Activated T-cell treated with anti-CD3 and anti-CD28 coated beads, Interleukin-2, amount 50 U/mL, for 24 hours (primary cell): ENCODE data around the gene CCDC152.

Experiments used
- DNase-seq: peaks from one replicate; pipeline ENCODE4 v3.0.0-alpha.2; 2020
- H3K27ac Mint-ChIP-seq: 2 replicates; pipeline ENCODE4 v1.8.0; 2020; ENCODE audit warnings: mild to moderate bottlenecking, mixed read lengths
- H3K27me3 Mint-ChIP-seq: 2 replicates; pipeline ENCODE4 v1.8.0; 2020; ENCODE audit warnings: mixed read lengths
- H3K36me3 Mint-ChIP-seq: 2 replicates; pipeline ENCODE4 v1.8.0; 2020; ENCODE audit warnings: low read depth, mixed read lengths
- H3K4me1 Mint-ChIP-seq: 2 replicates; pipeline ENCODE4 v1.8.0; 2020; ENCODE audit warnings: low read depth, mixed read lengths
- H3K4me3 Mint-ChIP-seq: 2 replicates; pipeline ENCODE4 v1.8.0; 2020; ENCODE audit warnings: mild to moderate bottlenecking, moderate library complexity, mixed read lengths
- H3K9me3 Mint-ChIP-seq: 2 replicates; pipeline ENCODE4 v1.8.0; 2020; ENCODE audit warnings: mixed read lengths

CCDC152 gene

DNA sequence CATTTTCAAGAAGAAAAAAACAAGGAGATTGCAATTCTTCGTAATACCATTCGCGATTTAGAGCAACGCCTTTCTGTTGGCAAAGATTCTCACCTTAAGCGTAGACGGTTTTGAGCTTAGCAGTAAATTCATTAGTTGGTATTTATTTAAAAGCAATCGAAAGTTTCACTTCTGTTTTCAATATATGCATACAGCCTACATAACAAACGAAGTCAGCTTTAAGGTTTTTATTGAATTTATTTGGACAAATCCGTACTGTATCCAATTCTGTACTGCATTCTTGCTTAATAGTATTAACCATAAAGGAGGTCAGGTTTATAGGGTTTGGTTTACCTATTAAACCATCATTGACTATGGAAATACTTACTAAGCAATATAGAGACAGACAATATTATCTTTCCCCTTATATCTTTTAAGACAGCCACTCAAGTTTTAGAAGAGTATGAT is 43.1 kb downstream of the CCDC152 start:
- Mint-ChIP-seq H3K9me3 (peaks cover 2% of the 10 kb centered on the region), H3K4me1 (no peaks in the 10 kb centered on the region), H3K4me3 (no peak overlapping the region), H3K27me3 (no peaks in the 10 kb centered on the region), H3K27ac (no peak overlapping the region), H3K36me3 (peaks cover 34% of the 10 kb centered on the region)
- DNase-seq = no peak

DNA sequence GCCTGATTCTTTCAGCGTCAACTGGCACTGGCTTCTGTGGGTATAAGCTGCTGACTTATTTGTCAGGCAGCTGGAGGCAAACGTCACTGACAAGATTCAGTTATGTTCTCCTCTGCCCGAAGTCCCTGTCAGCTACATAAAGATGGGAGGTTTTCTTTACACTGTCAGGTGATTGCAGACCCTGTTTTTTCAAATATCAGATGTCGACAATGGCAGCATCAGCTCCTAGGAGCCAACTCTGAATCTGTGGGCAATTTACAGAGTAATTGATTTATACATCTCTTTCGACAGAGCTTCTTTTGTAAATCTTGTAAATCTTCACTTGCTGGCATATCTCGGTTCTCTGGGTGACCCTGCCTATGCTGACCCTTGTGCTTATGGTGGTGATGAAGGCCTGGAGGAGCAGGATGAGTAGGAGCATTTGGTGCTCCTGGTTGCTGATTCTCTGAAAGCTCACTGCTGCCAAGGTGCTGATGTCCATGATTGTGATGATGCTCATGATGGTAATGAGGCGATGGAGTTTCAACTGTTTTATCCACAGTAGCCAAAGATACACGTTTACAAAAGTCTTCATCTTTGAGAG is 44.2 kb downstream of the CCDC152 start:
- Mint-ChIP-seq H3K27me3 (no peaks in the 10 kb centered on the region), H3K9me3 (no peaks in the 10 kb centered on the region), H3K36me3 (peaks cover 34% of the 10 kb centered on the region), H3K27ac (no peak overlapping the region), H3K4me3 (no peak overlapping the region), H3K4me1 (no peaks in the 10 kb centered on the region)
- DNase-seq = no peak

DNA sequence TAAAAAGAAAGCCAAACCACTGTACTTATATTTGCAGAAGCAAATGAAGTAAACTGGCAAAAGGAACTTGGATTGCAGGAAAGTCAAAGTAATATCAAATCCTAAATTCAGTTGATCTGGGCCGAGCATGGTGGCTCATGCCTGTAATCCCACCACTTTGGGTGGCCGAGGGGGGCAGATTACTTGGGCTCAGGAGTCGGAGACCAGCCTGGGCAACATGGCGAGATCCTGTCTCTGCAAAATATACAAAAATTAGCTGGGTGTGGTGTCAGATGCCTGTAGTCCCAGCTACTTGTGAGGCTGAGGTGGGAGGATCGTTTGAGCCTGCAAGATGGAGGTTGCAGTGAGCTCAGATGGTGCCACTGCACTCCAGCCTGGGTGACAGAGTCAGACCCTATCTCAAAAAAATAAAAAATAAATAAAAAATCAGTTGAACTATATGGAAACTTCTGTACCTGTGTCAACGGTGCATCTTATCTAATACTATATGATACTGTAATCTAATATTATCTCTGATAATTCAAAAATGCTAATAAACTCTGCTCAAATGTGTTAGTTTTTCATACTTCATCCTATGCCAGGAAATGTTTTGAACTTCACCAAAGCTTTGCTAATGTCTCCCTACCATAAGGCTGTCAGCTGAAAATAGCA is 45.0 kb downstream of the CCDC152 start:
- no peak overlapping the region for H3K4me3 Mint-ChIP-seq
- peaks cover 31% of the 10 kb centered on the region for H3K36me3 Mint-ChIP-seq
- DNase-seq = no peak
- H3K27me3 Mint-ChIP-seq = no peaks in the 10 kb centered on the region
- no peaks in the 10 kb centered on the region for H3K4me1 Mint-ChIP-seq
- H3K27ac Mint-ChIP-seq = no peak overlapping the region
- no peaks in the 10 kb centered on the region for H3K9me3 Mint-ChIP-seq

DNA sequence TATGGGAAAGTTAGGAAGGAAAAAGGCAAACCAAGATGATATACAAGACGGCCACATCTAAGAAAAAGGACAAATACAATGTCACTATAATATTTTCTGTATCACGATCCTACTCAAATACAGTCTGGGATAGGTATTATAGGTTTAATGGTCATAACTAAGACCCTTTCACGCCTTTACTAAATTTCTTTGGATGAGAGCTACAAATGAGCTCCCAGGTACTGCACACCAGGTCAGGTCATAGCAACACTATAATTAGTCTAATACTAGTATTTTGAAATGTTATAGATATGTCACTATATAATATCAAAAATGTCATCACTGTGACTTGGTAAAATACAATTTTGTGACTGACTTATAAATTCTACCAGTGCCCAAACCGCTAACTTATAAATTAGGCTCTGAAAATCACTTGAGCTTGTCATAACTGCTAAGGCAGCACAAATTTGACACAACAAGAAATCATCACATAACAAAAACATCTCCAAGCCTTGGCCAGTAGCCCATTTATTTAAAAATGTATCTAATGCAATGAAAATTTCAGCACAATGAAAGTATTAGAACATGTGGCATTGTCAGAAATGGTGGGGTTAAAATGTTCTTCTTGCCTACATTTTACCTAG is 48.2 kb downstream of the CCDC152 start:
- H3K4me1 Mint-ChIP-seq = no peaks in the 10 kb centered on the region
- H3K4me3 Mint-ChIP-seq = no peak overlapping the region

DNA sequence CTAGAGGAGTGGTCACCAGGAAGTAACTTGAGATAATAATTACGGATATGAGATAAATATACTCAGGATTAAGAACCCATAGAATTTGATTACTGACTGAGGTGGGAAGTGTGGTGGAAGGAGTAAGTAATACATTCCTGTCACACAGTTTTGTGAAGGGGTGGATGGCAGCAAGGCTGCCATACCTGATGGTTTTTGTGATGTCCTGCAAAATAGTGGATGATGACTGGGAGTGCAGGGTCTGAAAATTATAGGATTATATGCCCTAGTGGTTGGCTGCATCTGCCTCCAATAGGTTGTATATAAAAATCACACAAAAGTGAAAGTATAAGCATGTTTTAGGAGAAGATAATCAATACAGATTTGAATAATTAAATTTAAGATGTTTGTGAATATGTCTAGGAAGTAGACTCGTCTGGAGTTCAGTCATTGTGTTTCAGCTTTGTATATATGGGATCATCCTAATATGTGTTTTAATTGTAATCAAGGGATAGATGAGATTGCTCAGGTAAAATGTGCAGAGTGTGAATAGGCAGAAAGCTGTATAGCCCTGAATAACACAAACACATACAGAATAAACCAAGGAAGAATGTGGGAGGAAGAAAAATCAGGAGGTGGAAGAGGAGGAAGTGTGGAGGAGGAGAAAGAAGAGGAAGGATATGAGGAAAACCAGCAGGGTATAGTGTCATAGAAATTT is 49.5 kb downstream of the CCDC152 start:
- DNase-seq = no peak
- Mint-ChIP-seq H3K27ac (no peak overlapping the region), H3K36me3 (peaks cover 6% of the 10 kb centered on the region), H3K4me3 (no peak overlapping the region), H3K4me1 (no peaks in the 10 kb centered on the region), H3K27me3 (no peaks in the 10 kb centered on the region), H3K9me3 (no peaks in the 10 kb centered on the region)

More for the DNA sequence above, 48.2 kb downstream of the CCDC152 start:
- H3K9me3 Mint-ChIP-seq = no peaks in the 10 kb centered on the region
- H3K27me3 Mint-ChIP-seq = no peaks in the 10 kb centered on the region
- no peak for DNase-seq
- H3K36me3 Mint-ChIP-seq = peaks cover 15% of the 10 kb centered on the region
- H3K27ac Mint-ChIP-seq = no peak overlapping the region

DNA sequence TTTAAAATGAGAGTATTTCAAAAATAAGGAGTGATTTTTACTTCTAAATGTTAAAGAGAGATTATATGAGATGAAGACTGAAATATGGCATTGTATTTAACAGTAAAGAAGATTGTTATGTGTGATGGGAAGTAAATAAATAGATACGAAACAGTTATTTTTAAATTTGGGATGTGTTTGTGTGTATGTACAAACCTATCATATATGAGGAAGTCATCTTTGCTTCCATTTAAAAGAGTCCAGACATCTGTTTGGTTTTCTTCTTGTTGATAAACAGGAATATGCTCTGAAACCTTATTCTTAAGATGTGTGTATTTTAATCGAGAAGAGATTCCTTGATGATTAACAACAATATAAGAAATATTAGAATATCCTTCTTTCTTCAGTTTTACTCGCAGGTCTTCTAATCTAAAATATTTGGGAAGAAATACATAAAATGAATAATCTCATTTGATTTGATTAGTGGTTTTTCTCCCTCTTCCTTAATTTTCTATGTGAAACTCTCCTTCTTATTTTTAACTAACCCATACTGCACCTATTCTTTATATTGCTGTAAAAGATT is 50.2 kb downstream of the CCDC152 start:
- Mint-ChIP-seq H3K36me3 (peaks cover 3% of the 10 kb centered on the region), H3K9me3 (no peaks in the 10 kb centered on the region), H3K27me3 (no peaks in the 10 kb centered on the region), H3K4me1 (peaks cover 2% of the 10 kb centered on the region), H3K4me3 (no peak overlapping the region), H3K27ac (no peak overlapping the region)
- no peak for DNase-seq

DNA sequence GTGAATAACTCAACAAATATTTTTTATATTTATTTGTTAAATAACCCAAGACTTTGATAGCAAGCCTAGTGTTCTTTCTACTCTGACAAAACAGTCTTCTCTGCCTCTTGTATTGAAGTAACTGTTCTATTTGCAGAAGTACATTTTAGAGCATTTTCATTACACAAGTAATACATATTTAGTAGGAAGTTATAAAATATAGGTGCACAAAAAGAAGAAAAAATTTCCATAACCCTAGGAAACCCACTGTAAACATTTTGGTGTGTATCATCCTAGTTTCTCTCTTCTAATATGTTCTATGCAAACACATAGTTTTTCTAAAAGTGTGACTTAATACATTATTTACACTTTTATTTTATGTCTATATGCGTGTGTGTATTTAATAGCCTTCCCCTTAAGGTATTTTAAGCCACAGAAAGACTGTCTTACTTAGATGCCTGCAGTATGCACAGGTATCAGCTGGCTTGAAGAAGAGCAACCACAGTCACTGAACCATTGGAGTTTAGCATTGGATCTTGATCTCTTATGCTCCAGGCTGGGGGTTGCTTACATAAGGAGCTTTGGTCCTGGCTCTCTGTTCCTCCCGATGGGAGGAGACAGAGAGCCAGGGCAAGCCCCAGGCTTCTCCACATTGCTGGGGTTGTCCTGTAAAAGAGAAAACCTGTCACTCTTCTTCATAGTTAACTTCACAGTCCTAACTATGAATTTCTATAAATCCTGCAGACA is 51.3 kb downstream of the CCDC152 start:
- Mint-ChIP-seq H3K27ac (no peak overlapping the region), H3K9me3 (no peaks in the 10 kb centered on the region), H3K36me3 (no peaks in the 10 kb centered on the region), H3K4me3 (no peak overlapping the region), H3K4me1 (peaks cover 6% of the 10 kb centered on the region), H3K27me3 (no peaks in the 10 kb centered on the region)
- no peak for DNase-seq

DNA sequence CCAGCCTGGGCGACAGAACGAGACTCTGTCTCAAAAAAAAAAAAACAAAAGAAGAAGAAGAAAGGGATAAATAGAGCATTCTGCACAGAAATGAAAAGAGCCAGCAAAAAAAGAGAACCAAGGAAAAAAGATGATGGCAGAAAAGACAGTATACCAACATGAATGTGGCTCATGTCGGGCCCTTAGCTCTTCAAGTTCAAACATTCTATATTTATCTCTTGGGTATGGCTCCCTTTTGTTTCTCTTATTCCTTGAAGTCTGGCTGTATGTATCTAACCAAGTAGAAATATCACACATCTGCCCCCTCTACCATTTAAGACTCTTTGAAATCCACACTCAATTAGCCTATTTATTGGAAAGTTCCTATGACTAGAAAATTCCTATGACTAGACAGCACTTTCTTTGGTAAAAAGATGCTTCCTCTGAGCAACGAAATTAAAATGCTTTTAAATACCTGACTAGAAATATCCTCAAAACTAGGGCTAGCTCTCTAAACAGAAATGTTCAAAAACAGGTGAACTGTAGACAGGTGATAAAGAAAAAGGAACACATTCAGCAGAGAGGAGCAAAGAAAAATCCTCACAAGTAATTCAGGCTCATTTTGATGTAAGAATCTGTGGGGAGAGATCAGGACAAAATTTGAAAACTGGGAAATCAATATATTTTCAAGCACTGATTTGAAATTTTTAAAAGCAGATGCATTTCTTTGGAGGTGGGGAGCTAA is 52.4 kb downstream of the CCDC152 start:
- H3K27me3 Mint-ChIP-seq = no peaks in the 10 kb centered on the region
- no peak overlapping the region for H3K4me3 Mint-ChIP-seq
- H3K9me3 Mint-ChIP-seq = no peaks in the 10 kb centered on the region
- H3K36me3 Mint-ChIP-seq = no peaks in the 10 kb centered on the region
- peaks cover 6% of the 10 kb centered on the region for H3K4me1 Mint-ChIP-seq
- no peak overlapping the region for H3K27ac Mint-ChIP-seq
- DNase-seq = no peak

DNA sequence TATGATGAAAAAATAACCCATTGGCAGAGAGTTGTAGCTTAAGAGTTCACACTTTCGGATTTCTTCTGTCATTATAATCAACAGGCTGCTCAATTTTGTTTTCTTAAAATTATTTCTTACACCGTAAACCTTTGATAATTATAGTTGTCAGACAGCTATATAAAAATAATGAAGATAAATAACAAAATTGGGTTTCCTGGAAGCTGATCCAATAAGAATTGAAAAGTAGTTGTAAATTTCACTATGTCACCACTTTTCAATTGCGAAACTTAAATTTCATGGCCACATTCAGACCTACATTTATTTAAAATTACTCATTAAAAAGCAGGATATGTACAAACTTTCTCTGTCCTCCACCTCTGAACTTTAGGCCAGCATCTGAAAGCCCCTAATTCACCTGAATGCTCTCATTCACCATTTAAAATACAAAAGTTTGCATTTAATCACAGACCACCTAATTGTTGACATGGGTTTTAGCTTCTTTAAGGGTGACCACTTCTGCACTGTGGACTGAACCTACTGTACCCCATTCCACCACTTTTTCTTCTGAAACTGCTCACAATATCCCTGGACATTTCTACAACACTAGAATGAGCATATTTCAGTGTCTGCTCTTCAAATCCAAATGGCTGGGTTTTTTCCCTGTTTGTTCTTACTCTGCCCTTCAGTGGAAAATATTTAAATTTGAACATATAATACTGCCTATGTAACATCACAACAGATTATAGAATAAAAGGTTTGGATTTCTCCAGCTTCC is 54.4 kb downstream of the CCDC152 start:
- no peak for DNase-seq
- no peaks in the 10 kb centered on the region for H3K27me3 Mint-ChIP-seq
- H3K27ac Mint-ChIP-seq = no peak overlapping the region
- no peak overlapping the region for H3K4me3 Mint-ChIP-seq
- H3K4me1 Mint-ChIP-seq = peaks cover 6% of the 10 kb centered on the region
- H3K36me3 Mint-ChIP-seq = no peaks in the 10 kb centered on the region
- no peaks in the 10 kb centered on the region for H3K9me3 Mint-ChIP-seq

DNA sequence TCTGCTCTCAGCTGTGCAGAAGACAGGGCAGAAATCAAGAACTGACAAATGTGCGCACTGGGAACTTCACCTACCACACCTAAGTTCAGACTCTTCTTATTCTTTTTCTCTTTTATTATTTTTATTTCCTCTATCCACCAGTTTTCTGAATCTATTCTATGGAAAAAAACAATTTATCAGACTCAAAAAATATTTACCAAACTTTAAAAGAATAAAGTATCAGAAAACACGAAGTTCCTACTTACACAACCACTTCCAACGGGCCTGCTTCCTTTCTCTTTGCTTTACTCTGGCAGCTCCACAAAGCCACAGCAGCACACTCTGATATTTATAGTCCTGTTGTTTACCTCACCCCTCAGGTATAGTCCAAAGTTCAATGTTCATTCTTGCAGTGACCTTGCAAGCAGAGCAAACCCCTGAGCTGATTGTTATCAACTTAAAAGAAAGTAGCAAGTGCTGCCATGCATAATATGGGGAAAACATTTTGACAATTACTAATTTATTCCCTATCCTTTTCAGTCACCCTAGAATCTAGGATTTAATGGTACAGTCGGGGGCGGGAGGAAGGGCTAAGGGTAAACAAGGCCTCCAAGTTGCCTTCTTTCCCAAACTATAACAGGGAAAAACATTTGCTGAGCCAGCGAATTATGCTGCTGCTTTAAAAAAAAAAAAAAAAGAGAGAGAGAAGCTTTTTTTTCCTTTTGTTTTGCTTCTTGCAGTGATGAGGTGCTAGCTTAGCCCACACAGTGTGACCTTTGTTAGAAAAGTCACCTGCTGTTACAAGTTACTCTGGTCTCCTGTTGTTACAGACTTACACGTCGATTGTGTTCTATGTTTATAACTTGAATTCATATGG is 55.2 kb downstream of the CCDC152 start, which contains the start of gene SELENOP:
TSS of gene SELENOP (minus strand) at position 302 of the 856 bp plus-strand sequence. CDS start 3,539 bp downstream, outside the sequence.
- H3K27ac Mint-ChIP-seq = no peak within 1 kb of the TSS

DNA sequence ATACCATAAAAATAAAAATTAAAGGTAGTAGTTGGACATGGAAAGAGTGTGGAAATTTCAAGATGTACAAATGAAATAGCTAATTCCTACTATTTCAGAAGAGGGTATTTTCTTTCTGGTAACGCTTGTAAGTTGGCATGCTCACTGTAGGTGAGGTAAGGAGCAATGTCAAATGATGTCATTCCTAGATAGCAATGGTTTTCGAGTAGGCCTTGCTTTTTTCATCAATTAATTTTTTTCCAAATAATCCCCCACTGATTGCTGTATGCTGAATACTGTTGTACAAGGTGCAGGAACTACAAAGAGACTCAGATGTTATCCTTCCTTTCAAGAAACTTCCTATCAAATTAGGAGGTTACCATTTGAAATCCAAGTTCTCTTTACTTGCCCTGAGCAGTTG is 56.0 kb downstream of the CCDC152 start:
- H3K27me3 Mint-ChIP-seq = no peaks in the 10 kb centered on the region
- no peaks in the 10 kb centered on the region for H3K9me3 Mint-ChIP-seq
- DNase-seq = no peak
- no peak overlapping the region for H3K4me3 Mint-ChIP-seq
- H3K36me3 Mint-ChIP-seq = no peaks in the 10 kb centered on the region
- H3K27ac Mint-ChIP-seq = no peak overlapping the region
- H3K4me1 Mint-ChIP-seq = peaks cover 6% of the 10 kb centered on the region

More for the DNA sequence above, 55.2 kb downstream of the CCDC152 start, which contains the start of gene SELENOP:
- H3K27me3 Mint-ChIP-seq = no peaks in the 10 kb centered on the region
- no peak within 1 kb of the TSS for H3K4me3 Mint-ChIP-seq
- H3K4me1 Mint-ChIP-seq = peaks cover 6% of the 10 kb centered on the region
- no peaks in the 10 kb centered on the region for H3K9me3 Mint-ChIP-seq
- no peak for DNase-seq
- H3K36me3 Mint-ChIP-seq = no peaks in the 10 kb centered on the region

DNA sequence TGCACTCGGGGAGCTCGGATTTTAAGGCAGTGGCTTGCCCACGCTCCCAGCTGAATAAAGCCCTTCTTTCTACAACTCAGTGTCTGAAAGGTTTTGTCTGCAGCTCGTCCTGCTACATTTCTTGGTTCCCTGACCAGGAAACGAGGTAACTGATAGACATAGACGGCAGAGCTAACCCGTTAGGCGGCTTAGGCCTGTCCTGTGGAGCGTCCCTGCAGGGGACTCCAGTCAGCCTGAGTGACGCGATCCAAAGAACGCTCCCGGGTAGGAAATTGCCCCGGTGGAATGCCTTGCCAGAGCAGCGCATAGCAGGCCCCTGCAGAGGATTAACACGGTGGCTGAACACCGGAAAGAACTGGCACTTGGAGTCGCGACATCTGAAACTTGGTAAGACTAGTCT is 56.9 kb downstream of the CCDC152 start:
- Mint-ChIP-seq H3K27me3 (no peaks in the 10 kb centered on the region), H3K4me1 (peaks cover 6% of the 10 kb centered on the region), H3K4me3 (no peak overlapping the region), H3K9me3 (no peaks in the 10 kb centered on the region), H3K36me3 (no peaks in the 10 kb centered on the region), H3K27ac (no peak overlapping the region)
- DNase-seq = no peak
